B cell (primary cell): Measurements from ENCODE around the gene RAD51AP2.

ENCODE experiments used
- EZH2 ChIP-seq: IDR thresholded peaks from 2 replicates; pipeline ENCODE4 v1.6.1; 2012; ENCODE audit warnings: borderline replicate concordance, low read depth, mild to moderate bottlenecking, moderate library complexity, low read length; ENCODE audit not compliant: insufficient read depth, poor library complexity, severe bottlenecking
- TF ChIP-seq, protein P1 (sequence below): fragments of 200-600 bp; IDR thresholded peaks from one replicate; pipeline ENCODE4 v1.8.0; 2022; ENCODE audit warnings: antibody characterized with exemption, mild to moderate bottlenecking

DNA sequence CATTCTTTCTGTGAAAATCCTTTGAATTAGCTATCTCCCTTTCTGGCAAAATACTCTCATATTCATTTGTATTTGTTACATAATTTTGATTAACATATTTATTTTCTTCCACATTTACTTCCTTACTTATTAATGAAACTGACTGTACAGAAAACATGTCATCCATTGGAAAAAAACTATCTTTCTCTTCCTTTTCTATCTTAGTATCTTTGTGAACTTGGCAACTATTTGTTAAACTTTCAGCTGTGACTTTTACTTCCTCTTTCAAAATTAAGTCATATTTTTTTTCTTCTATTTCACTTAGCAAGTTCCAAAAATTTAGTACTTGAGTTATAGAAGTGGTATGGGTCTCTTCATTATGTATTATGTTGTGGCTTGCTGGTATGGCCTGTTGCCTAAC, 2.6 kb downstream of the RAD51AP2 start:
- TF ChIP-seq, protein P1, sequence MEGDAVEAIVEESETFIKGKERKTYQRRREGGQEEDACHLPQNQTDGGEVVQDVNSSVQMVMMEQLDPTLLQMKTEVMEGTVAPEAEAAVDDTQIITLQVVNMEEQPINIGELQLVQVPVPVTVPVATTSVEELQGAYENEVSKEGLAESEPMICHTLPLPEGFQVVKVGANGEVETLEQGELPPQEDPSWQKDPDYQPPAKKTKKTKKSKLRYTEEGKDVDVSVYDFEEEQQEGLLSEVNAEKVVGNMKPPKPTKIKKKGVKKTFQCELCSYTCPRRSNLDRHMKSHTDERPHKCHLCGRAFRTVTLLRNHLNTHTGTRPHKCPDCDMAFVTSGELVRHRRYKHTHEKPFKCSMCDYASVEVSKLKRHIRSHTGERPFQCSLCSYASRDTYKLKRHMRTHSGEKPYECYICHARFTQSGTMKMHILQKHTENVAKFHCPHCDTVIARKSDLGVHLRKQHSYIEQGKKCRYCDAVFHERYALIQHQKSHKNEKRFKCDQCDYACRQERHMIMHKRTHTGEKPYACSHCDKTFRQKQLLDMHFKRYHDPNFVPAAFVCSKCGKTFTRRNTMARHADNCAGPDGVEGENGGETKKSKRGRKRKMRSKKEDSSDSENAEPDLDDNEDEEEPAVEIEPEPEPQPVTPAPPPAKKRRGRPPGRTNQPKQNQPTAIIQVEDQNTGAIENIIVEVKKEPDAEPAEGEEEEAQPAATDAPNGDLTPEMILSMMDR: no peak
- no peak for TF ChIP-seq EZH2
